IPS-20b (cell line): ENCODE data around the gene CHST11.
"Not testable (repeated sequence)": the region's sequence is repeated elsewhere in the genome, so short reads cannot be mapped to it uniquely, and the experiment has no call there.

Experiments used
- H3K27ac ChIP-seq: one replicate; pipeline ENCODE4 v1.5.1; 2013; ENCODE audit warnings: low read length
- H3K27me3 ChIP-seq: 2 replicates; pipeline ENCODE4 v1.6.1; 2013; ENCODE audit warnings: mild to moderate bottlenecking, low read length, inconsistent platforms; ENCODE audit not compliant: insufficient read depth
- H3K36me3 ChIP-seq: 2 replicates; pipeline ENCODE4 v1.6.1; 2013; ENCODE audit warnings: low read depth, mild to moderate bottlenecking, inconsistent platforms, low read length, moderate library complexity; ENCODE audit not compliant: insufficient read depth
- H3K4me1 ChIP-seq: 2 replicates; pipeline ENCODE4 v1.6.1; 2013; ENCODE audit warnings: mild to moderate bottlenecking, control low read depth, inconsistent platforms, low read length, moderate library complexity; ENCODE audit not compliant: insufficient read depth
- H3K4me3 ChIP-seq: 2 replicates; pipeline ENCODE4 v1.5.1; 2013; ENCODE audit warnings: mild to moderate bottlenecking, low read length, inconsistent platforms
- H3K9ac ChIP-seq: 2 replicates; pipeline ENCODE4 v1.6.1; 2013; ENCODE audit warnings: low read depth, mild to moderate bottlenecking, inconsistent platforms, low read length, moderate library complexity
- H3K9me3 ChIP-seq: 2 replicates; pipeline ENCODE4 v1.6.1; 2013; ENCODE audit warnings: mild to moderate bottlenecking, low read depth, low read length, inconsistent platforms; ENCODE audit not compliant: insufficient read depth

Gene CHST11

GRCh38 chr12:104609445-104609844 is 152.7 kb downstream of the CHST11 start:
- Histone ChIP-seq H3K27ac (no peak overlapping the region), H3K9ac (no peak overlapping the region), H3K36me3 (no peaks in the 10 kb centered on the region), H3K4me1 (0 out of 2 replicates have a peak, but pooled peaks cover under 1% of the 10 kb centered on the region), H3K4me3 (no peak overlapping the region), H3K27me3 (no peaks in the 10 kb centered on the region), H3K9me3 (no peaks in the 10 kb centered on the region)

- Histone ChIP-seq H3K4me1 (no peaks in the 10 kb centered on the region), H3K27me3 (no peaks in the 10 kb centered on the region), H3K36me3 (no peaks in the 10 kb centered on the region), H3K4me3 (no peak overlapping the region), H3K9me3 (no peaks in the 10 kb centered on the region), H3K27ac (no peak overlapping the region), H3K9ac (no peak overlapping the region)
Observed at GRCh38 chr12:104610513-104611235, 153.9 kb downstream of the CHST11 start.

GRCh38 chr12:104611671-104612070 is 154.9 kb downstream of the CHST11 start:
- no peak overlapping the region for H3K27ac ChIP-seq
- no peaks in the 10 kb centered on the region for H3K9me3 ChIP-seq
- no peaks in the 10 kb centered on the region for H3K27me3 ChIP-seq
- no peak overlapping the region for H3K4me3 ChIP-seq
- H3K36me3 ChIP-seq: no peaks in the 10 kb centered on the region
- H3K4me1 ChIP-seq: no peaks in the 10 kb centered on the region
- H3K9ac ChIP-seq: no peak overlapping the region

- H3K4me3 ChIP-seq, H3K36me3 ChIP-seq: not testable (repeated sequence)
Observed at GRCh38 chr12:104613372-104613771, 156.6 kb downstream of the CHST11 start.

GRCh38 chr12:104615048-104615561 is 158.4 kb downstream of the CHST11 start:
- Histone ChIP-seq H3K4me3 (no peak overlapping the region), H3K4me1 (no peaks in the 10 kb centered on the region), H3K36me3 (no peaks in the 10 kb centered on the region), H3K27ac (no peak overlapping the region), H3K27me3 (no peaks in the 10 kb centered on the region), H3K9ac (no peak overlapping the region), H3K9me3 (no peaks in the 10 kb centered on the region)

More at GRCh38 chr12:104613372-104613771, 156.6 kb downstream of the CHST11 start:
- H3K9me3 ChIP-seq, H3K4me1 ChIP-seq, H3K27me3 ChIP-seq, H3K27ac ChIP-seq, H3K9ac ChIP-seq: not testable (repeated sequence)

GRCh38 chr12:104618691-104619090 is 161.9 kb downstream of the CHST11 start:
- Histone ChIP-seq H3K4me1 (no peaks in the 10 kb centered on the region), H3K9ac (no peak overlapping the region), H3K9me3 (no peaks in the 10 kb centered on the region), H3K36me3 (no peaks in the 10 kb centered on the region), H3K4me3 (no peak overlapping the region), H3K27me3 (no peaks in the 10 kb centered on the region), H3K27ac (no peak overlapping the region)

- Histone ChIP-seq H3K9ac (no peak overlapping the region), H3K4me1 (no peaks in the 10 kb centered on the region), H3K4me3 (no peak overlapping the region), H3K36me3 (no peaks in the 10 kb centered on the region), H3K9me3 (no peaks in the 10 kb centered on the region), H3K27ac (no peak overlapping the region), H3K27me3 (no peaks in the 10 kb centered on the region)
Observed at GRCh38 chr12:104619305-104619704, 162.6 kb downstream of the CHST11 start.

GRCh38 chr12:104620837-104621531 is 164.2 kb downstream of the CHST11 start:
- Histone ChIP-seq H3K9ac (no peak overlapping the region), H3K4me1 (no peaks in the 10 kb centered on the region), H3K4me3 (no peak overlapping the region), H3K27me3 (no peaks in the 10 kb centered on the region), H3K9me3 (no peaks in the 10 kb centered on the region), H3K27ac (no peak overlapping the region), H3K36me3 (no peaks in the 10 kb centered on the region)

GRCh38 chr12:104622928-104623327 is 166.2 kb downstream of the CHST11 start:
- no peak overlapping the region for H3K4me3 ChIP-seq
- H3K36me3 ChIP-seq: no peaks in the 10 kb centered on the region
- H3K27ac ChIP-seq: no peak overlapping the region
- no peak overlapping the region for H3K9ac ChIP-seq
- H3K9me3 ChIP-seq: no peaks in the 10 kb centered on the region
- H3K4me1 ChIP-seq: peaks cover 4% of the 10 kb centered on the region; the same call in 1 of the 2 replicates
- no peaks in the 10 kb centered on the region for H3K27me3 ChIP-seq

- Histone ChIP-seq H3K36me3 (no peaks in the 10 kb centered on the region), H3K4me3 (no peak overlapping the region), H3K4me1 (peaks cover 4% of the 10 kb centered on the region; the same call in 1 of the 2 replicates), H3K27me3 (no peaks in the 10 kb centered on the region), H3K9ac (no peak overlapping the region), H3K9me3 (no peaks in the 10 kb centered on the region), H3K27ac (no peak overlapping the region)
Observed at GRCh38 chr12:104623883-104624282, 167.1 kb downstream of the CHST11 start.

GRCh38 chr12:104624529-104624928 is 167.8 kb downstream of the CHST11 start:
- Histone ChIP-seq H3K4me3 (no peak overlapping the region), H3K36me3 (no peaks in the 10 kb centered on the region), H3K4me1 (peaks cover 4% of the 10 kb centered on the region; the same call in 1 of the 2 replicates), H3K9me3 (no peaks in the 10 kb centered on the region), H3K27ac (no peak overlapping the region), H3K27me3 (no peaks in the 10 kb centered on the region), H3K9ac (no peak overlapping the region)
